NB4 (cell line): Measurements from ENCODE around the gene ARHGAP30.

Experiments
- CTCF ChIP-seq: IDR thresholded peaks from one replicate; pipeline ENCODE4 v1.5.1; 2012; ENCODE audit warnings: low read depth, low read length
- MAX ChIP-seq: IDR thresholded peaks from 2 replicates; pipeline ENCODE4 v1.6.1; 2011; ENCODE audit warnings: low read depth, low read length
- POLR2A ChIP-seq: IDR thresholded peaks from 2 replicates; pipeline ENCODE4 v1.6.1; 2011; ENCODE audit warnings: mild to moderate bottlenecking; ENCODE audit not compliant: insufficient read length; ENCODE audit errors: extremely low read depth

DNA sequence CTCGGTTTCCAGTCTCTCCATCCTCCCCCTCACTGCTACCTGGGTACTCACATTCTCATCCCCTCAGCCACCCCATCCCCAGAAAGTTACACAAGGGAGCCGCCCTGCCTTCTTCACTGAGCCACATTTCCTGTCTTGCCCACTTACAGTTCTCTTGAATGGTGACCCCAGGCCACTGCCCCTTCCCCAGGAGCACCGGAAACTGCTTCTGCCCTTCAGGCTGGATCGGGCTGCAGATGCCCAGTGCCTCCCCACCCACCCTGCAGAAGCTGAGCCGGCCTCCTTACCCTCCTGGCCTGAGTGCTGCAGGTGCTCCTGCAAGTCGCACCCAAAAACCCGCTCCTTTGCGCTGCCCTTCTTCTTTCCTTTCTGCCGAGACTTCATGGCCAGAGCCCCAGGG is 450 bp downstream of the ARHGAP30 start:
- TF ChIP-seq MAX (no peak), CTCF (no peak), POLR2A (no peak)
